GM08714 (cell line): ENCODE data around the gene OR2D3.
"Not testable (repeated sequence)": the region's sequence is repeated elsewhere in the genome, so short reads cannot be mapped to it uniquely, and the experiment has no call there.

Source experiments
- H3K4me3 ChIP-seq: fragments of 200-500 bp; sonication (Bioruptor generic); 2 replicates; pipeline ENCODE4 v1.5.1; 2014; ENCODE audit warnings: mild to moderate bottlenecking, low read length, inconsistent platforms
- ZNF274 ChIP-seq: IDR thresholded peaks from 2 replicates; pipeline ENCODE4 v1.6.1; 2012; ENCODE audit warnings: mild to moderate bottlenecking, low read depth, low read length

The OR2D3 gene

DNA sequence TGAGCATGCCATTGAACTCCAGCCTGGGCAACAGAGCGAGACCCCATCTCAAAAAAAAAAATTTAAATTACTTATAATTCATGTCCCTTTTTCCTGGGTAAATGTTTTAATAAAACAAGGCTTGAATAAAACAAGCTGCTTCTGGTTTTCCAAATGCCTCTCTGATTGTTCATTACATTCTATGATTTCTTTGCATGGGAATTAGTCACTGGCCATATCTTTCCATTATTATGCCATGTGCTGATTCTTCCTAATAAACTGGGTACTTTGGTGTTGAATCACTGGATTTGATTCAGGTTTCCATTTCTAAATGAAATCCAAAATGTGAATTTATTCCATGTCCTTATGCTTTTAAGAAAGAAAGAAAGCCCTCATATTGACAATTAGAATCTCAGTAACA lies 48.0 kb downstream of the OR2D3 start:
- no peak overlapping the region for H3K4me3 ChIP-seq
- no peak for TF ChIP-seq ZNF274

DNA sequence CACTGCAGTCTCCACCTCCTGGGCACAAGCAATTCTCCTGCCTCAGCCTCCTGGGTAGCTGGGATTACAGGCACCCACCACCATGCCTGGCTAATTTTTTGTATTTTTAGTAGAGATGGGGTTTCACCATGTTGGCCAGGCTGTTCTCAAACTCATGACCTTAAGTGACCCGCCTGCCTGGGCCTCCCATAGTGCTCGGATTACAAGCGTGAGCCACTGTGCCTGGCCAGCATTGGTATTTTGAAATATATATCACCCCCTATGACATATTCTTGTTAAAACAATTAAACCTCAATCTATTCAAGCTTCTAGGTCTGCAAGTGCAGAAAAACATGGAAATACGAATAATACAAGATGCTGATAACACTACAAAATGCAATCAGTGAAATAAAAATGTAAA lies 49.1 kb downstream of the OR2D3 start:
- H3K4me3 ChIP-seq, result not testable (repeated sequence)
